GM12891 (cell line): ENCODE measurements around the gene GFRA4.

Experiments
- DNase-seq: peaks from one replicate; pipeline ENCODE4 v3.0.0; 2011; ENCODE audit warnings: low spot score; ENCODE audit not compliant: insufficient read length
- FAIRE-seq: peaks from 2 replicates; lab custom pipeline; 2011; peaks lifted over from hg19 to GRCh38; lab: Jason Lieb, UNC
- PAX5 ChIP-seq: IDR thresholded peaks from 2 replicates; pipeline ENCODE4 v1.6.1; 2011; ENCODE audit warnings: low read length, moderate library complexity, mild to moderate bottlenecking; ENCODE audit not compliant: insufficient read depth, severe bottlenecking
- POLR2A ChIP-seq: IDR thresholded peaks from 2 replicates; pipeline ENCODE4 v1.6.1; 2011; ENCODE audit warnings: low read depth, low read length, control low read depth
- POLR2AphosphoS5 ChIP-seq: IDR thresholded peaks from 2 replicates; pipeline ENCODE4 v1.6.1; 2011; ENCODE audit warnings: low read depth, low read length, control low read depth
- POU2F2 ChIP-seq: IDR thresholded peaks from 2 replicates; pipeline ENCODE4 v1.6.1; 2011; ENCODE audit warnings: low read depth, mild to moderate bottlenecking, control low read depth, low read length, moderate library complexity
- SPI1 ChIP-seq: IDR thresholded peaks from 2 replicates; pipeline ENCODE4 v1.6.1; 2011; ENCODE audit warnings: low read depth, low read length, control low read depth
- TAF1 ChIP-seq: IDR thresholded peaks from 2 replicates; pipeline ENCODE4 v1.6.1; 2011; ENCODE audit warnings: low read depth, low read length, control low read depth

The GFRA4 gene

DNA sequence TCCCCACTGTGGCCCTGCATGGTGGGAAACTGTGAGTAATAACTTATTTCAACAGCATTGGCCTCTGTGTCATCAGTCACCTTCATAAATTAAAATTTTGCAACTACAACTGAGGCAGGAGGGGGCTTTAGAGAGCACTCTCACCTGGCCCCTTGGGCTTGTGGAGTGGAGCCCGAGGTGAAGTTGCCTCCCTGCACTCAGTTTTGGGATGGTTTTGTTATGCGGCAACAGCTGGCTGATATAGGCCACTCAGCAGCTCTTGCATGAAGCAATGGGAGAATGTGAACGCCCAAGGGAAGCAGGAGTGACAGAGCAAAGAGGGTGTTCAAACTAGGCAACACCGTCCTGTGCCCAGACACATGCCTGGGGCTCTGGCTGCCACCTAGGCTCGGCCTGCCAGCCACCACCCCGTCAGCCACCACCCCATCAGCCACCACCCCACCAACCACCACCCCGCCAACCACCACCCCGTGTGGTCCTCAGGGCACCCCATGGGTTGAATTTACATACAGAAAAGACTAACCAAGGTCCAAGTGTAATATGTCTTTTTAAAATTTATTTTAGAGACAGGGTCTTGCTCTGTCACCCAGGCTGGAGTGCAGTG, 4.3 kb upstream of the GFRA4 start:
- no peak for FAIRE-seq
- TF ChIP-seq PAX5 (no peak), TAF1 (no peak)

DNA sequence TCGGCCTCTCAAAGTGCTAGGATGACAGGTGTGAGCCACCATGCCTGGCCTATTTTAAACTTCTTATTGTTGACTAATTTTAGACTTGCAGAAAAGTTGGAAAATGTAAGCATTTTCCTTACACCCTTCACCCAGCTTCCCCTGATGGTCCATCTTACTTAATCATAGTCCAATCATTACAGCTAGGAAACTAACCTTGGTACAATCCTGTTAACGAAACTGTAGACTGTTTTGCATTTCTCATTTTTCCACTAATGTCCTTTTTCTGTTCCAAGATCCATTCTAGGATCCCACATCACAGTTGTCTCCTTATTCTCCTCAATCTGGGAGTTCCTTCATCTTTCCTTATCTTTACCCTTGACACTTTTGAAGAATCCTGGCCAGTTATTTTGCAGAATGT, 659 bp upstream of the GFRA4 start:
- no peak for TF ChIP-seq POU2F2
- no peak for TF ChIP-seq PAX5
- no peak for TF ChIP-seq POLR2A
- no peak for TF ChIP-seq TAF1
- TF ChIP-seq POLR2AphosphoS5 = no peak
- TF ChIP-seq SPI1 = no peak
- no peak for FAIRE-seq
- DNase-seq = no peak

More for the DNA sequence above, 4.3 kb upstream of the GFRA4 start:
- no peak for DNase-seq

DNA sequence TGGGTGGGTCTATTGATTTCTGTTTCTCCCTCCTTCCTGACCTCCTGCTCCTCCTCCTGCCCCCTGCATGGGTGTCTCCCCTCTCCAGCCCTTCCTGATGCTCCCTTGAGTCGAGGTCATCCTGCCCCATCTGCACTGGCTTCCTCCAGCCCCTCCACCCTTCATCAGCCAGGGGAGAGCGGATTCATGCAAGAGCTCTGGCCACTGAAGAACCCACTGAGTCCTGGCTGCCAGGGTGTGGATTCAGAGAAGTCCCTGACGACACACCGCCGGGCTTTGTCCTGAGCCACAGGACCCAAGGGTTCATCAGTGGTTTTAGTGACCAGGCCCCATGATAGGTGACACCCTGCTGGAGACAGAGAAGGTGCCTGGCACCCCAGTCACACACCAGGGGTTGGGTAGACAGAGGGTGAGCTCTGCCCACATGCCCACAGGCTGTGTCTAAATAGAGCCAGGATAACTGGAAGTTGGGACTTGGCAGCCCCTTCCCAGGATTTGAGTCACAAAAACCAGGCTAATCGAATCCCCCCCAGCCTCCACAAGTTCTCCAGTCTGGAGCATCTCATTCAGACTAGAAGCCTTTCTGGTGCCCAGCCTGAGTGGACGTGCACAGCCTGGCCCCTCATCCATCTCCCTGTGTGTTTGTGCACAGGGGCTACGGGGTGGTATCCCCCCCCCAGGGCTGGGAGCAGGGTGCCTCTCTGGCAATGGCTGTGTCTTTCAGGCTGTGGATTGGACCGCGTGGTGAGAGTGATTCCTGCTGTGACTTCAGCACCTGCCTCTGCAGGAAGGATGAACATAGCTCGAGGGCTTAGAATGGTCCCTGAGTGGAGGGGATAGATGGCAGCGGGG, 1.2 kb downstream of the GFRA4 start:
- TF ChIP-seq TAF1 = no peak
- TF ChIP-seq SPI1 = no peak
- TF ChIP-seq POLR2A = no peak
- TF ChIP-seq PAX5 = no peak
- no peak for TF ChIP-seq POLR2AphosphoS5
- no peak for TF ChIP-seq POU2F2
- DNase-seq (no peak), FAIRE-seq (no peak)

DNA sequence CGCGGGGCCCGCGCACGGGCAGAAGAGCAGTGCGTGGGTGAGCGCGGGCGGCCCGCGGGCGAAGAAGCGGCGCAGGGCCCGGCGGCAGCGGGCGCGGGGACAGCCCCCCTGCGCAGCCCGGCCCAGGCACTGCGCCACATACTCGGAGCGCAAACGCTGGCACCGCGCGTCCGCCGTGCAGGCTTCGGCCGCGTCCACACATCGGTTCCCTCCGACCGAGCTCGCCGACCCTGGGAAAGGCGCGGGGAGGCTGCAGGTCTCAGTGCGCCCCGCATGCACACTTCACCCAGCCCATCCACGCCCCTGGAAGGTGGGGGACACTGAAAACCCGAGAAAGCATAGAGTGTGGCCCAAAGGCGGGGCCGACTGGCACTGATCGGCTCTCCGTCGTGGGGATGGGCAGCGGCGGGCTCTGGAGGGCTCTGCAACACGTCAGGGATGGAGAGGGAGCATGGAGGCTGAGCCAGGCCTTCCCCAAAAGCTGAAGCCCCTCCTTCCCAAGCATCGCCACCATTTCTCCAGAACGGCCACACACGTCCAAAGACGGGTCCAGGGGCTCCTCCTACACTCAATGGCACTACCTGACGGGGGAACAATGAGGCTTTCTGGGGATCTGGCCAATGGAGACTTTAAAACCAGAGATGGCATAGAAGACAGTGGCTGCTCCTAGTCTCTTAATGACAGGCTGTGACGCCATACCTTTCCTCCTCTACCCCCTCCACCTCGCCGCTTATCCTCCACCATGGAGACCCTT, 2.0 kb downstream of the GFRA4 start:
- FAIRE-seq (no peak), DNase-seq (no peak)
- TF ChIP-seq TAF1 (no peak), POU2F2 (no peak), SPI1 (no peak), PAX5 (no peak), POLR2A (no peak), POLR2AphosphoS5 (no peak)

DNA sequence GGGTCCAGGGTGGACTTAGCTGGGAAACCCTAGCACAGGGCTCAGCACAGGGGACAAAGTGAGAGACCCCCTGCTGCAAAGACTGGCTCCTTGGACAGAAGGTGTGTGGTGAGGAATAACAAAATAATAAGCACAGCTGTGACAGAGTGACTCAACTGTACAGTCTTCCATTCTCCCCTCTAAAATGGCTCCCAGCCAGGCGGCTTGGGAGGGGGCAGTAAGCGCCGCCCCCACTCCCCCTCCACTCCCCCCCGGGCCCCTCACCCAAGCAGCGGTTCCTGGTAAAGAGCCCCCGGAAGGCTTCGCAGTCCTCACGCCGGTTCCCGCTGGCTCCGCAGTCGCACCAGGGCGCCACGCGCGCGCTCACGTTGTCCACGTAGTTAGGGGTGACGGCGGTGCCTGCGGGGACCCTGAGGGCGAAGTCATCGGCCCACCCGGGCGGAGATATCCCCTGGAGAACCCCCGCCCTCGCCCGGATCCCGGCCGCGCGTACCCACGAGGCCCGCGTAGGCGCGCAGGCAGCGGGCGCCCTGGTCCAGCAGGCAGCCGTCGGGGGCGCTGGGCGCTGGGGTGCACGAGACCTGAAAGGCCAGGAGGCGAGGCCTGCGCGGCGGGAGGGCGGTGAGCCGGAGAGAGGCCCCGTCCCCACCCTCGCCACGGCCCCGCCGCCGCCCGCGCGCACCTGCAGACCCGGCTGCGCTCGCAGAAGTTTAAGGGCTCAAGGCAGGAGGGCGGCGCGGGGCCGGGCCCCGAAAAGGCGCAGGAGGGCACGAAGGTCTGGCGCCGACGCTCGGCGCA, 2.7 kb downstream of the GFRA4 start:
- DNase-seq = no peak
- FAIRE-seq = no peak
- TF ChIP-seq POLR2A (no peak), TAF1 (no peak), POU2F2 (no peak), POLR2AphosphoS5 (no peak), PAX5 (no peak), SPI1 (no peak)

DNA sequence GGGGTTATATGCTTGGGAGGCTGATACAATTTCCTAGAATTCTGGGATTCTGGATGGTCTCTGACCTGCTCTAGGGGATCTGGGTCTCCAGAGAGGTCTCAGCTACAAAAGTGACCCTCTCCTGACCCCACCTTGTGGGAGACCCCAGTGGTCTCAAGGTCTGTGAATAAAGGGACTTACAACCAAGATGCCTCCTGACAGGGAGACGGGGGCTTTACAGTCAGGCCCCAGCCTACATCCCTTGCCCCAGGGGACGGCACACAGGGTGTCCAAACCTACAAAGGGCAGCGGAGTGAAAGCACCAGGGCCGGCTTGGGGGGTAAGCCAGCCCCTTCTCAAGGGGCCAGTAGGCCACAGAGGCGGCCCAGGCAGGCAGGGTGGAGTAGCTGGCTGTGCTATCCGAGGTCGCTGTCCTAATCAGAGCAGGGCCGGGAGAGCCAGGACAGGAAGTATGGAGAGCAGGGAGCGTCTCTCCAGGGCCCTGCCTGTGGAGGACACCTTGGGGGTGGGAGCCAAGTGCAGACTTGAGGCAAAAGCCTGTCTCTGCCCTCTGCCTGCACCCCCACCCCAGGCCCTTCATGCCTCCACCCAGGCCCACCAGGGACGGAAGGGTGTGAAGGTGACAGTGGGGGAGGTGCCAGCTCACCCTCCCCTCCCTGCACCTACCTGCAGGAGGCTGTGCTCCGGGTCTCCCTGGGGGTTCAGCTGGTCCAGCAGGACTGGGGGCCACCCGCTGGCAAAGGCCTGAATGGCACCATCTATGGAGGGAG, 3.5 kb downstream of the GFRA4 start:
- FAIRE-seq = no peak
- no peak for DNase-seq
- TF ChIP-seq POLR2AphosphoS5 (no peak), PAX5 (no peak), SPI1 (no peak), POU2F2 (no peak), TAF1 (no peak), POLR2A (no peak)

DNA sequence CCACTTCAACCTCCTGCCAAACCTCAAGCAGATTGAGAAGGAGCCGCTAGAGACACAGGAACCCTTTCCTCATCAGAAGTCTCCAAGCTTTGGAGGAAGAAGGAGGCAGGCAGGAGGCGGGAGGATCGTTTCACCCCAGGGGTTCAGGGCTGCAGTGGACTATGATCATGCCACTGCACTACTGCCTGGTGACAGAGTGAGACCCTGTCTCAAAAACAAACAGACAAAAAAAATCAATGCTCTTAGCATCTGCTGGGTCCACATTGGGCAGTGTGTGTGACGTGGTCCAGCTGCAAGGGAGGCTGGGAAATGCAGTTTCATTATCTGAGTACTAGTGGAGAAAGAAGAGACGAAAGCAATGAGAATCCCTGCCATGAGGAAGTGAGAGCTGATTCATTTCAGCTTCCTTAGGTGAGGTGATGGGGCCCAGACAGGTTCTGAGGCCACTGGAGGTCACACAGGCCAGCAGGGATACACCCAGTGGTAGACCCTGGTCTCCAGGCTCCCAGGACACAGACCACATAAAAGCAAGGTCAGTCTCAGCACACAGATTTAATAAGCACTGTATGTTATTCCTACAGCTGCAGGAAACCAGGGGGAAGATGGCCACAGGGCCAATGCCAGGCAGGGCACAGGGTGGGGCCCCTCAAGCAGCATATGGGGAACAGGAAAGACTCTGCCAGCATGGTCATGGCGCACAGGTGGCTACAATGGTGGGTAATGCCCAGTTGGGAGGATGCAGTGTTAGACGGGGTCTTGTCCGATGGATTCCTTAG, 4.3 kb downstream of the GFRA4 start:
- TF ChIP-seq POLR2A (no peak), POU2F2 (peak; percentile 51; the same call in 1 of the 2 replicates), SPI1 (peak; percentile 98)
- peak; percentile 97 for FAIRE-seq
- peak; percentile 82 for DNase-seq
